WI38 (cell line): ENCODE data around the gene CFAP58.

ENCODE experiments used
- H3K4me3 ChIP-seq: 2 replicates; pipeline ENCODE4 v1.5.1; 2011; ENCODE audit warnings: low read depth, mild to moderate bottlenecking, control low read depth, low read length
- TF ChIP-seq, protein P1 (sequence below): IDR thresholded peaks from 2 replicates; pipeline ENCODE4 v1.5.1; 2012; ENCODE audit warnings: low read depth, mild to moderate bottlenecking, control low read depth, low read length

CFAP58 gene, protein sequence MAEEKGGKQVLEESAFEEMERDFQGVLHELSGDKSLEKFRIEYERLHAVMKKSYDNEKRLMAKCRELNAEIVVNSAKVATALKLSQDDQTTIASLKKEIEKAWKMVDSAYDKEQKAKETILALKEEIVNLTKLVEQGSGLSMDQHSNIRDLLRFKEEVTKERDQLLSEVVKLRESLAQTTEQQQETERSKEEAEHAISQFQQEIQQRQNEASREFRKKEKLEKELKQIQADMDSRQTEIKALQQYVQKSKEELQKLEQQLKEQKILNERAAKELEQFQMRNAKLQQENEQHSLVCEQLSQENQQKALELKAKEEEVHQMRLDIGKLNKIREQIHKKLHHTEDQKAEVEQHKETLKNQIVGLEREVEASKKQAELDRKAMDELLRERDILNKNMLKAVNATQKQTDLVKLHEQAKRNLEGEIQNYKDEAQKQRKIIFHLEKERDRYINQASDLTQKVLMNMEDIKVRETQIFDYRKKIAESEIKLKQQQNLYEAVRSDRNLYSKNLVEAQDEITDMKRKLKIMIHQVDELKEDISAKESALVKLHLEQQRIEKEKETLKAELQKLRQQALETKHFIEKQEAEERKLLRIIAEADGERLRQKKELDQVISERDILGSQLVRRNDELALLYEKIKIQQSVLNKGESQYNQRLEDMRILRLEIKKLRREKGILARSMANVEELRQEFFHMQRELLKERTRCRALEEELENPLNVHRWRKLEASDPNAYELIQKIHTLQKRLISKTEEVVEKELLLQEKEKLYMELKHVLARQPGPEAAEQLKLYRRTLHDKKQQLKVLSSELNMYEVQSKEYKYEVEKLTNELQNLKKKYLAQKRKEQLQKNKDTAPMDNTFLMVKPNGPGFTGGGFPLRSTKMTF

DNA sequence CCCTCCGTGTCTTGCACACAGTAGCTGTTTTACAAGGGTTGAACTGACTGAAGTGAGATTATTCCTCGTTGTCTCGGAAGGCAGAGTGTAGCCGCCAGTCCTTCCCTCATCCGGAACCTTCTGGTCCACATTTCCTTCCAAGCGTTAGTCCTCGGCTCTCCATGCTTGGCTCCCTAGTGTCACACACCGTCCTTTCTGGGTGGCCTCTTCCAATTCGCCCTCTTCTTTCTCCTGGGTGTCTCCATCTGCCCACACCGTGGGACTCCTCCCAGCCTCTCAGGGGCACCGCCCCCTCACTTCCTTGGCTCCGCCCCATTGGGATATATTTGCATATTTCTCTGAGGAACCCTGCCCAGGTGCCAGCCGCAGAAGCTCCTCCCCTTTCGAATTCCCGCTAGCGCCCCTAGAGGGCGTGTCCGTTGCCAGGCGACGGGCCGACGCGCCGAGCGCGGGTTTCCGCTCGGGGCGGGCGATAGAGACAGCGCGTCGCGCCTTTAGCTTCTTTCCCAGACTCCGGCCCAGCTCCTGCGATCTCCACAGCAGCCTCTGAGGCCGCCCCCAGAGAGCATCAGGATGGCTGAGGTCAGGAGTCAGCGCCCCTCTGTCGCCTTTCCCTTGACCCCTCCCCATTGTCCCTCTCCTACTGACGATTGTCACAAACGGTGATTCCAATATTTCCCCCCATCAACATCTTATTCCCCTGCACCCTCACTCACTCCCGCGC is at the start of gene CFAP58:
Gene CFAP58 (plus strand): TSS at position 509 of the 724 bp plus-strand sequence. CDS start 65 bp downstream, at position 574.
- peak within 1 kb of the TSS; percentile 62 for H3K4me3 ChIP-seq
- TF ChIP-seq, protein P1, sequence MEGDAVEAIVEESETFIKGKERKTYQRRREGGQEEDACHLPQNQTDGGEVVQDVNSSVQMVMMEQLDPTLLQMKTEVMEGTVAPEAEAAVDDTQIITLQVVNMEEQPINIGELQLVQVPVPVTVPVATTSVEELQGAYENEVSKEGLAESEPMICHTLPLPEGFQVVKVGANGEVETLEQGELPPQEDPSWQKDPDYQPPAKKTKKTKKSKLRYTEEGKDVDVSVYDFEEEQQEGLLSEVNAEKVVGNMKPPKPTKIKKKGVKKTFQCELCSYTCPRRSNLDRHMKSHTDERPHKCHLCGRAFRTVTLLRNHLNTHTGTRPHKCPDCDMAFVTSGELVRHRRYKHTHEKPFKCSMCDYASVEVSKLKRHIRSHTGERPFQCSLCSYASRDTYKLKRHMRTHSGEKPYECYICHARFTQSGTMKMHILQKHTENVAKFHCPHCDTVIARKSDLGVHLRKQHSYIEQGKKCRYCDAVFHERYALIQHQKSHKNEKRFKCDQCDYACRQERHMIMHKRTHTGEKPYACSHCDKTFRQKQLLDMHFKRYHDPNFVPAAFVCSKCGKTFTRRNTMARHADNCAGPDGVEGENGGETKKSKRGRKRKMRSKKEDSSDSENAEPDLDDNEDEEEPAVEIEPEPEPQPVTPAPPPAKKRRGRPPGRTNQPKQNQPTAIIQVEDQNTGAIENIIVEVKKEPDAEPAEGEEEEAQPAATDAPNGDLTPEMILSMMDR, result peak; percentile 62

DNA sequence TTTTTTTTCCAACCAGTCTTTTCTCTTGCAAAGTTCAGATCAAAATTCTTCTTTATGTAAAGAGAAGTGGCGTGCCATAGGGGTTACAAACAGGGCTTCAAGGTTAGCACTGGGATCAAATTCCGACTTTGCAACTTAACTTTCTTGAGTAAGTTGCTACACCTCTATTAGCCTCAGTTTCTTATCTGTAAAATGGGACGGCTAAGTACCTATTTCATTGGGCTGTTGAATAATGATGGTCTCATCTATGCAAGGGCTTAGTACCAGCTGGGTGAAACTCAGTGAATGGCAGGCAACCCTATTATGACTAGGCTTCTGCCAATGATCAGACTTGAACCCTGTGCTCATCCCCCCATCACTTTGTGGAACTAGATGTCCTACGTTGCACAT is 49.3 kb upstream of the CFAP58 start:
- TF ChIP-seq, protein P1, result no peak
- no peak overlapping the region for H3K4me3 ChIP-seq

DNA sequence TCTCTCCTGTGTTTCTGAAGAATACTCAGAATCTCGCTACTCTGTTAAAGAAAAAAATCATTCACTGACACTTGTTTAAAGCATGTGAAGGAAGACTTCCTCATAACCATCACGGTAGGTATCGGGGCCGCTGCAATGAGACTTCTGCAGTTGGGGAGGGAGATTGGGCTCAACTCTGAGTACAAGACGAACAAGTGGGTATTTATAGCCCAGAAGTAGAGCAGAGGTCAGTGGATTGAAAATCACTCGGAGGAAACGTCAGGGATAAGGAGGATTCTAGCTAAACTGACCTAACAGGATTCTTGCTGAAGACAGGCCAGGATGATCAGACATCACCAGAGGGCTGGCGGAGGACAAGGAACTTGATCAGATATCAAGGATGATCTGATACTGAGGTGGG is 48.7 kb upstream of the CFAP58 start:
- TF ChIP-seq, protein P1, result no peak
- no peak overlapping the region for H3K4me3 ChIP-seq

DNA sequence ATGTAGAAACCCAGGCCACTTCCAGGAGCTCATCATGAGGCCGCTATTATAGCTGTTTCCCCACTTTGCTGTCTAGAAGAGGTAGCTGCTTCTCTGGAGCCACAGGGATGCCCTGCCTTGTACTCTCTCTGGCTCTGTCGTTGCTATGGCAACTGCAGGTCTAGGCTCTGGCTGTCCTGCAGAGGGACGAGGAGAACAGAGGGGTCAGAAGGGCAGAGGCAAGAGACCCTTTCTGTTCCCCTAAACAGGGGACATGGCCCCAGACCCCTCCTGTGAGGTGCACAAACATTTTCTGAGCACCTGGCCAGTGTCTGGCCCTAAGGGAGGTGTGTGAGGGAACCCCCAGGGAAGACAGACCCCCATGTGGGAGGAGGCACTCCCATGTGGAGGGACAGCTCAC is 46.7 kb upstream of the CFAP58 start:
- TF ChIP-seq, protein P1, result no peak
- H3K4me3 ChIP-seq, result no peak overlapping the region

DNA sequence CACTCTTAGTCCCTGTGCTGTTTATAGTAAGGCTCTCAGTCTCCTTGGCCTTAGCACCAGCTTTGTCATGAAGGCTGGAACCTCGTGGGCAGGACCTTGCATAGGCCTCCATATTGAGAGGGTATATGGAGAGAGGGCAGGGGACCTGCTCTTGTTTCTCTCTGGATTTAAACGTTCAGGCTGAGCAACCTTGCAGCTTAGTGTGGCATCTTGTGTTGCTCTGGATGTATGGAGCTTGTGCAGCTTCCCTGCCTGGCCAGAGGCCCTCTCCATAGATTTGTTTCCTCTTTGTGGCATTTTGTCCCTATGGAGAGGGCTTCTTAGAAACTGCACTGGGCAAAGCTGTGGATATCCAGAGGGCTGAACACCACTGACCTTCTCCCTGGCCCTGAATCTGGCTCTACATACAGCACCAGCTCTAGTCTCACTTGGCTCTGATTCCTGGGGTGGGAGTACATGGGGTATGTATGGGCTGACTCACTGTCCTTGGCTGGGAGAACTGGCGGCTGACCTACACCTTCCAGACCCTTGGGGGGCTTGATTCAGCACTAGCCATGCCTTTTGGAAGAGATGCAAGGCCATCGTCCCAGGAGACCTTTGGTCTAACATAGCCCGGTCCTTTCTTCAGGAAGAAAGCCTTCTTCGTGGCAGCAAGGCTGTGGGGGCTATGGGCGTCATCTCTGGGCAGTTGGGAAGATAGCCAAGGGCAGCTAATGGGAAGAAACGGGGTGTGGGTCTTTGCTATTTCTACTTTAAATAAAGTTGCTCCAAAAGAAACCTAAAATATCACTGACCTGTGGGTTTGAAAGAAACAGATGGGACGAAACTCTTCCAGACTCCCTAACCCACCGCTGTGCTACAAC is 45.8 kb upstream of the CFAP58 start:
- no peak overlapping the region for H3K4me3 ChIP-seq
- TF ChIP-seq, protein P1, result no peak

DNA sequence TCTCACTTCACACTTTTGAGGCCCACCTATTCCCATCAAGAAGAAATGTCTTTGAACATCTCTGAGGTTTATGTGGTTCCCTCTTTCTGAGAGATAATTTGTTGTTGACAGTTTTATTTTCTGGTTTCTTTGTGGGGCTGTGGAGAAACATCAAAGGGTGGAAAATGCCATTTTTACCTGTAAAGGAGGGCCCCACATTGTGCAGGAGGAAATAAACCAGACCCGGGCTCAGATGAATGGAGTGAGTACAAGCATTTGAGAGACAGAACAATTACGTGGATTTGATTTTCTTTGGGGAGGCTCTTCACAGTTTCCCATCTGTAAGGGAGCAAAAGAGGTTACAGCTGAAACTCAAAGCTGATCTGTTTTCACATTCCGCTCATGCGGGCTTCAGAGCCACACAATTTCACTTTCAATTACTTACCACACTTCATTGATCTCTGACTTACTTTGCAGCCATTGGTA is 45.2 kb upstream of the CFAP58 start:
- no peak overlapping the region for H3K4me3 ChIP-seq
- TF ChIP-seq, protein P1, result no peak
